K562 (cell line): ENCODE measurements around the gene PTGER3. TPM values are rescaled to one million over a fixed set of nuclear protein-coding genes. Genes with fewer than 3 reads are reported as not detected.

ENCODE experiments used
- ATAC-seq: fragments of 200-7000 bp; cut with Tn5 transposase; 3 replicates; pipeline ENCODE4 v1.9.1; 2020; ENCODE audit warnings: moderate library complexity
- BruUV-seq: library from RNA; stranded (reverse); fragments of 400-500 nt; replicated peaks from 2 replicates; lab custom pipeline; 2021; lab: Mats Ljungman, UMichigan
- CTCF ChIA-PET: fragments of 300-600 bp; formaldehyde crosslinking; extraction: SDS; loops from one replicate; lab custom pipeline; 2021; ENCODE audit warnings: low intra/inter-chr PET ratio; lab: Yijun Ruan, JAX
- POLR2A ChIA-PET: fragments of 300-600, 350-650 bp; sonication (Branson Sonifier 250); formaldehyde crosslinking; extraction: SDS; loops from one replicate; lab custom pipeline; 2021; ENCODE audit warnings: antibody characterized with exemption, inconsistent platforms; lab: Yijun Ruan, JAX
- DNase-seq, 4 experiments: peaks; one replicate each; pipeline versions ENCODE4 v3.0.0 to v3.0.0-alpha.2; 2011 to 2018; ENCODE audit warnings: low spot score in 3 of 4, mixed read lengths in 3 of 4; ENCODE audit errors: extremely low read depth in 1 of 4
- FAIRE-seq: peaks from 2 replicates; lab custom pipeline; 2011; peaks lifted over from hg19 to GRCh38; lab: Jason Lieb, UNC
- H2AFZ ChIP-seq: 2 replicates; pipeline ENCODE4 v1.6.0; 2011; ENCODE audit warnings: low read depth, low read length, control low read depth, inconsistent platforms
- H3K27ac ChIP-seq: fragments of 200-600 bp; 3 replicates; pipeline ENCODE4 v1.8.0; 2011; ENCODE audit warnings: low read depth, mild to moderate bottlenecking, control low read depth, inconsistent platforms, low read length, moderate library complexity, mixed read lengths; ENCODE audit errors: extremely low read depth
- H3K27me3 ChIP-seq, 2 experiments: fragments of 300-600 bp in 1 of 2; 2 replicates in 1 of 2; 3 replicates in 1 of 2; pipeline versions ENCODE4 v1.6.0 to v1.8.0; 2011; ENCODE audit warnings: inconsistent platforms in 2 of 2, low read length in 2 of 2, mild to moderate bottlenecking in 1 of 2, mixed read lengths in 1 of 2, moderate library complexity in 1 of 2; ENCODE audit not compliant: control insufficient read depth in 2 of 2, insufficient read depth in 2 of 2
- H3K36me3 ChIP-seq: fragments of 300-600 bp; 3 replicates; pipeline ENCODE4 v1.8.0; 2011; ENCODE audit warnings: mild to moderate bottlenecking, low read length, inconsistent platforms; ENCODE audit not compliant: control insufficient read depth, insufficient read depth
- H3K4me1 ChIP-seq, 2 experiments: fragments of 200-600 bp in 1 of 2; replicated peaks in 1 of 2; 2 replicates in 1 of 2; 3 replicates in 1 of 2; pipeline versions ENCODE4 v1.5.1 to v1.8.0; 2011; ENCODE audit warnings: inconsistent platforms in 2 of 2, low read length in 2 of 2, mild to moderate bottlenecking in 1 of 2, mixed read lengths in 1 of 2, moderate library complexity in 1 of 2; ENCODE audit not compliant: control insufficient read depth in 2 of 2, insufficient read depth in 2 of 2
- H3K4me2 ChIP-seq: 2 replicates; pipeline ENCODE4 v1.6.1; 2011; ENCODE audit warnings: low read length, control low read depth, inconsistent platforms, mixed read lengths; ENCODE audit not compliant: insufficient read depth
- H3K4me3 ChIP-seq: fragments of 200-600 bp; sonication (generic), shearing (Covaris generic); 2 replicates; pipeline ENCODE4 v1.5.1; 2016; ENCODE audit warnings: control low read depth, inconsistent platforms
- H3K79me2 ChIP-seq: fragments of 200-600 bp; 3 replicates; pipeline ENCODE4 v1.8.0; 2011; ENCODE audit warnings: low read length, inconsistent platforms; ENCODE audit not compliant: control insufficient read depth, insufficient read depth
- H3K9ac ChIP-seq, 2 experiments: 2 replicates each; pipeline versions ENCODE4 v1.6.0 to v1.6.1; 2011; ENCODE audit warnings: low read depth in 2 of 2, low read length in 2 of 2, control low read depth in 1 of 2, inconsistent platforms in 1 of 2, mild to moderate bottlenecking in 1 of 2, mixed read lengths in 1 of 2; ENCODE audit not compliant: insufficient read depth in 1 of 2
- H3K9me1 ChIP-seq: one replicate; pipeline ENCODE4 v1.6.0; 2011; ENCODE audit warnings: inconsistent platforms, mild to moderate bottlenecking, low read length, moderate library complexity; ENCODE audit not compliant: control insufficient read depth, insufficient read depth
- H3K9me3 ChIP-seq: replicated peaks from 2 replicates; pipeline ENCODE4 v1.5.1; 2011; ENCODE audit warnings: low read depth, low read length, inconsistent platforms; ENCODE audit not compliant: control insufficient read depth, insufficient read depth
- H4K20me1 ChIP-seq: replicated peaks from 2 replicates; pipeline ENCODE4 v1.6.1; 2011; ENCODE audit warnings: low read length, inconsistent platforms, mixed read lengths; ENCODE audit not compliant: control insufficient read depth, insufficient read depth
- ARID1B ChIP-seq: fragments of 450-650 bp; IDR thresholded peaks from 2 replicates; pipeline ENCODE4 v1.6.1; 2016; ENCODE audit warnings: antibody characterized with exemption, mild to moderate bottlenecking, inconsistent platforms
- ATF1 ChIP-seq, 2 experiments: fragments of 450-650 bp in 1 of 2; IDR thresholded peaks; 2 replicates each; pipeline ENCODE4 v1.6.1; 2016; ENCODE audit warnings: missing compliant biosample characterization in 1 of 2, missing genetic modification characterization in 1 of 2
- ATF7 ChIP-seq: fragments of 450-650 bp; IDR thresholded peaks from 2 replicates; pipeline ENCODE4 v1.7.1; 2014; ENCODE audit warnings: mild to moderate bottlenecking, moderate library complexity
- CBFA2T2 ChIP-seq: fragments of 450-650 bp; conservative IDR thresholded peaks from 2 replicates; pipeline ENCODE4 v1.6.1; 2017; ENCODE audit warnings: mild to moderate bottlenecking
- CREM ChIP-seq: IDR thresholded peaks from 2 replicates; pipeline ENCODE4 v1.6.1; 2014; ENCODE audit warnings: antibody characterized with exemption, low read depth
- DPF2 ChIP-seq: fragments of 450-650 bp; IDR thresholded peaks from 2 replicates; pipeline ENCODE4 v1.6.1; 2016
- JUN ChIP-seq, 2 experiments: sonication (generic) in 1 of 2; formaldehyde crosslinking in 1 of 2; IDR thresholded peaks; 2 replicates each; pipeline versions ENCODE4 v1.6.1 to v1.8.0; 2012 to 2022; ENCODE audit warnings: borderline replicate concordance in 2 of 2, mild to moderate bottlenecking in 2 of 2, improper control_type of control experiment in 1 of 2, low read depth in 1 of 2, low read length in 1 of 2, missing genetic modification reagents in 1 of 2
- JUND ChIP-seq, 2 experiments: IDR thresholded peaks; 2 replicates in 1 of 2; 3 replicates in 1 of 2; pipeline ENCODE4 v1.6.1; 2011; ENCODE audit warnings: borderline replicate concordance in 2 of 2, low read depth in 2 of 2, low read length in 2 of 2, improper control_type of control experiment in 1 of 2, missing biosample characterization in 1 of 2, missing genetic modification characterization in 1 of 2, missing genetic modification reagents in 1 of 2
- NR4A1 ChIP-seq, 2 experiments: fragments of 250-450 bp in 1 of 2; fragments of 450-650 bp in 1 of 2; sonication (Bioruptor Pico) in 1 of 2; IDR thresholded peaks; 2 replicates each; pipeline versions ENCODE4 v1.4.0 to v1.6.1; 2016 to 2020; ENCODE audit warnings: mild to moderate bottlenecking in 2 of 2, missing compliant biosample characterization in 1 of 2, missing genetic modification characterization in 1 of 2, moderate library complexity in 1 of 2
- POLR2G ChIP-seq: fragments of 200-400 bp; formaldehyde crosslinking; IDR thresholded peaks from 2 replicates; pipeline ENCODE4 v1.6.1; 2017; ENCODE audit warnings: low read depth, mild to moderate bottlenecking, antibody characterized with exemption, low read length, moderate library complexity
- TAL1 ChIP-seq: fragments of 450-650 bp; IDR thresholded peaks from 2 replicates; pipeline ENCODE4 v1.6.1; 2016; ENCODE audit warnings: mild to moderate bottlenecking
- TEAD4 ChIP-seq, 2 experiments: sonication (generic) in 1 of 2; formaldehyde crosslinking in 1 of 2; IDR thresholded peaks; 2 replicates each; pipeline versions ENCODE4 v1.6.1 to v1.8.0; 2012 to 2022; ENCODE audit warnings: borderline replicate concordance in 1 of 2, inconsistent platforms in 1 of 2, low read length in 1 of 2, mild to moderate bottlenecking in 1 of 2, missing genetic modification reagents in 1 of 2
- ZNF518B ChIP-seq: fragments of 250-450 bp; sonication (Bioruptor Pico); IDR thresholded peaks from 2 replicates; pipeline ENCODE4 v1.5.0; 2021; ENCODE audit warnings: mild to moderate bottlenecking, moderate library complexity
- WGBS: fragments of 100-300 bp; shearing (Covaris generic); methylation state at CpG from one replicate; pipeline ENCODE4 v1.1.6; 2016; ENCODE audit warnings: low coverage, mixed read lengths; ENCODE audit not compliant: insufficient coverage; ENCODE audit errors: missing lambda C conversion rate; 5-methylcytosine and 5-hydroxymethylcytosine counted together
- in situ Hi-C: fragments of 300-500 bp; cut with MboI; formaldehyde crosslinking; loops from 4 replicates; pipeline ENCODE4 v1.15.0; 2018; ENCODE audit warnings: inconsistent platforms, mixed read lengths
- intact Hi-C: fragments of 100-400 bp; cut with micrococcal nuclease; formaldehyde crosslinking; loops from 2 replicates; pipeline ENCODE4 v1.14.2; 2022
- polyA plus RNA-seq, 8 experiments: library from polyadenylated mRNA; depleted of rRNA in 4 of 8; stranded (reverse) in 5 of 8; unstranded in 3 of 8; fragments of >200 nt; fragmentation: Nextera tagmentation in 2 of 8; fragmentation: Illumina TruSeq in 1 of 8; extraction: Ambion mirVana in 2 of 8; extraction: Trizol in 1 of 8; gene quantifications; 2 replicates each; pipeline versions ENCODE4 v1.2.1 to v1.2.3, GENCODE V29; 2011 to 2014; ENCODE audit warnings: inconsistent platforms in 1 of 8, missing spikeins in 1 of 8
- total RNA-seq, 7 experiments: library from RNA; depleted of rRNA in 6 of 7; stranded (reverse); fragments of >200 nt in 6 of 7; fragmentation: Illumina TruSeq in 2 of 7; extraction: Trizol in 2 of 7; gene quantifications; 2 replicates each; pipeline versions ENCODE4 v1.2.1 to v1.2.3, GENCODE V29; 2011 to 2021; ENCODE audit warnings: low replicate concordance in 1 of 7

PTGER3 gene
- total and polyA plus RNA-seq, 9 of the 15 experiments (the other 6 are each of a cell fraction or from before 2014, with no cell fraction given), result 3.8 to 28.5 (median 14.2) TPM

- ChIA-PET POLR2A (no interaction called here), CTCF (no interaction called here)
- DNase-seq (peak in 3 of 4 experiments; percentile 11 to 33 (median 11)), FAIRE-seq (no peak), ATAC-seq (peak; percentile 68)
- 21% methylated on average over 1 of the region's 1 CpG for WGBS
- H3K4me3 ChIP-seq, result no peak overlapping the region
- H3K36me3 ChIP-seq, result no peaks in the 10 kb centered on the region
- no peaks in the 10 kb centered on the region for H4K20me1 ChIP-seq
- no peak overlapping the region for H2AFZ ChIP-seq
- H3K27ac ChIP-seq, result no peak overlapping the region; the same call in 2 of the 3 replicates
- no peak overlapping the region; the same call in 1 of the 2 replicates for H3K4me2 ChIP-seq
- H3K4me1 ChIP-seq, result peaks cover 0 to 4% of the 10 kb centered on the region in 2 experiments; a peak in 1 of 5 replicates
- no peaks in the 10 kb centered on the region for H3K9me1 ChIP-seq
- H3K27me3 ChIP-seq, result no peaks in the 10 kb centered on the region
- peaks cover 3% of the 10 kb centered on the region; the same call in 1 of the 2 replicates for H3K9me3 ChIP-seq
- H3K79me2 ChIP-seq, result no peaks in the 10 kb centered on the region
- no peak overlapping the region for H3K9ac ChIP-seq
- no TSS peak for BruUV-seq
- in situ Hi-C loops, result no loop called here
- intact Hi-C loops, result no loop called here
- peak; percentile 51; the same call in 1 of the 2 replicates for TF ChIP-seq TEAD4 (IDR thresholded peaks at IDR 0.05; ENCODE audit: low read length)
- TF ChIP-seq TEAD4 (CRISPR knock-in tag; IDR thresholded peaks at IDR 0.05; ENCODE audit: borderline replicate concordance), result no peak
- no peak for TF ChIP-seq POLR2G
- 0 out of 2 replicates have a peak, but pooled peaks have one; percentile 41 for TF ChIP-seq JUN (IDR thresholded peaks at IDR 0.05; ENCODE audit: borderline replicate concordance, low read depth, low read length)
- TF ChIP-seq JUN (CRISPR knock-in tag; IDR thresholded peaks at IDR 0.05; ENCODE audit: borderline replicate concordance), result no peak
- TF ChIP-seq ARID1B, result peak; percentile 53
- TF ChIP-seq CBFA2T2, result 0 out of 2 replicates have a peak, but pooled peaks have one; percentile 9
- peak; percentile 53 for TF ChIP-seq DPF2
- TF ChIP-seq TAL1, result peak; percentile 40; the same call in 1 of the 2 replicates
- no peak for TF ChIP-seq NR4A1 (CRISPR knock-in tag; IDR thresholded peaks at IDR 0.05)
- TF ChIP-seq NR4A1 (tag; IDR thresholded peaks at IDR 0.05), result no peak
- TF ChIP-seq ATF1 (CRISPR knock-in tag; IDR thresholded peaks at IDR 0.05), result no peak
- 0 out of 2 replicates have a peak, but pooled peaks have one; percentile 18 for TF ChIP-seq ATF1 (tag; IDR thresholded peaks at IDR 0.05)
- TF ChIP-seq ZNF518B (CRISPR knock-in tag), result no peak
- TF ChIP-seq CREM, result peak; percentile 46; the same call in 1 of the 2 replicates
- TF ChIP-seq JUND (IDR thresholded peaks at IDR 0.05; ENCODE audit: borderline replicate concordance, low read depth, low read length), result no peak; the same call in 1 of the 2 replicates
- TF ChIP-seq JUND (tag; IDR thresholded peaks at IDR 0.05; ENCODE audit: borderline replicate concordance, low read depth, low read length), result peak; percentile 72; the same call in 2 of the 3 replicates
- peak; percentile 83; the same call in 1 of the 2 replicates for TF ChIP-seq ATF7
These were observed 86.1 kb downstream of the PTGER3 start for GRCh38 chr1:70961374-70961975.
